GM18951 (cell line): Measurements from ENCODE around the gene DEGS2.

Experiments used
- POLR2A ChIP-seq: IDR thresholded peaks from 4 replicates; pipeline ENCODE4 v1.6.1; 2011; ENCODE audit warnings: mild to moderate bottlenecking; ENCODE audit not compliant: insufficient read length, insufficient read depth; ENCODE audit errors: extremely low read depth
- in situ Hi-C: fragments of 300-500 bp; cut with MboI; formaldehyde crosslinking; loops from one replicate; pipeline ENCODE4 v1.12.0; 2022; ENCODE audit warnings: low sequenced_read_pairs, mixed read lengths, inconsistent platforms; ENCODE audit not compliant: unreplicated experiment

Gene DEGS2

DNA sequence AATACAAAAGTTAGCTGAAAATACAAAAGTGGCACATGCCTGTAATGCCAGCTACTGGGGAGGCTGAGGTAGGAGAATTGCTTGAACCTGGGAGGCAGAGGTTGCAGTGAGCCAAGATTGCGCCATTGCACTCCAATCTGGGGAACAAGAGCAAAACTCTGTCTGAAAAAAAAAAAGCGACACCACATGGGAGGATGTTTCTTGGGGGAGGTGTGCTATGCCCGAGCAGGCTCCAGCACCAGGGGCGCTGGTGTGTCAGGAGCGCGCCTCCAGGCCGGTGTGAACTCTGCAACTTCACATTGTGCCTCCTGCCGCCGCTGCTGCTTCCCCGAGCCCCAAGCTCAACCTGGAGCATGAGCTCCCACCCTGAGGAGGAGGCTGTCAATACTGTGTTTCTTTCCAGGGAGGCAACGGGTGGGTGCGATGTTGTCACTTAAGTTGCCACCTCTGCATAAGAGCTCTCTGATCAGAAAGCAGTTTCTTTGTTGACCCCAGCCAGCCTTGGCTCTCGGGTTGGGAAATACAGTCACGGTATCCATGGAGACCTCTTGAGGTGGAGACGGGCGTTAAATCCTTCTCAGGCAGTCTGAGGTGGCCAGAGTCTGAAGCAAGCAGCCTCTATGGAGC, 18.9 kb downstream of the DEGS2 start:
- no peak for TF ChIP-seq POLR2A
- in situ Hi-C loops = no loop called here

- no peak for TF ChIP-seq POLR2A
- in situ Hi-C loops = no loop called here
These were observed 20.5 kb downstream of the DEGS2 start for GRCh38 chr14:100138955-100139354.

DNA sequence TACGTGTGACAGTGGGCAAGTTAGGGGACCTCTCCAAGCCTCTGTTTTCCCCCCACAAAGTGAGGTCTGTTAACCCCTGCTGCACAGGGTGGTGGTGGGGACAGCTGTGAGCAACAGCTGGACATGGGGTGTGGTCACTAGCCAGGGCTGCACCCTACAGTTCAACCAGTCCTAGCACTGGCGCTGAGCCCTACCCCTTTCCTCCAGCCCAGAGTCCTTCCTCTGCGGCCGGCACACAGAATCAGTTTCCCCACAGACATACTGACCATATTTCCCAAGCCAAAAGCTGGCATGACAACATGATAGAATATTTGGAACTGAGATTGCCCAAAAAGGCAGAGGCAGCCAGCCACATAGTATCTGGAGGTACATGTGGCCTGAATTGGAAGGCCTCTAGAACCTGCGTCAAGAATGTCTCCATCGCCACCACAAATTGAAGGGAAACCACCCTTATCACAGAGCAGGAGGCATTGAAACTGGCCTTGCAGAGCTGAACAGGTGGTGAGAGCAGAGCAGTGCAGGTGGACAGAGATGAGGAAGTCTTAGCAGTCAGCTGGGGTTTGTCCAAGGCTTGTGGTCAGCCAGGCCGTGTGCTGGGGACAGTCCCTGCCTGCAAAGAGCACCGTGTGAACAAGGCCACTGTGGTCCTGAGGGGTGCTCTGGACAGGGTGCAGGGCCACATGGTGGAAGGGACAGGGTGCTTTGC, 21.2 kb downstream of the DEGS2 start:
- in situ Hi-C loops = no loop called here
- no peak for TF ChIP-seq POLR2A

DNA sequence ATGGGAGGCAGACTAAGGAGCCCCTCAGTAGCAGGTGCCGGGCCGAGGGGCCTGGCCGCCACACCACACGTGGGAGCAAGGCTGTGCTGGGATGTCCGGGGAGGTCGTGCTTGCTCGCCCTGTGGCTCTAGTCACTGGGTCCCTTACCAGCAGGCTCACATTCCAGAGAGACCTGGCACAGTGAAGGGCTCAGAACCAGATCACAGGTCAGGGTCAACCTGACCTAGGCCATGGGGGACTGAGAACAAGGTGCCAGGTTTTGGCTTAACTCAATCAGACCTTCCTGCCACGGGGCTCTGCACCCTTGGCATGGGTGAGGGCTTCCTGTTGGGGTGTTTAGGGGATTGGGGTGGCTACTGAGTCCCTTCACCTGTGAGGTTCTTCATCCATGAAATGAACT, 22.3 kb downstream of the DEGS2 start:
- in situ Hi-C loops = no loop called here
- no peak for TF ChIP-seq POLR2A

- no peak for TF ChIP-seq POLR2A
- in situ Hi-C loops = no loop called here
These were observed 23.7 kb downstream of the DEGS2 start for GRCh38 chr14:100135784-100136183.

- in situ Hi-C loops = no loop called here
- TF ChIP-seq POLR2A = no peak
These were observed 24.4 kb downstream of the DEGS2 start for GRCh38 chr14:100135073-100135472.

DNA sequence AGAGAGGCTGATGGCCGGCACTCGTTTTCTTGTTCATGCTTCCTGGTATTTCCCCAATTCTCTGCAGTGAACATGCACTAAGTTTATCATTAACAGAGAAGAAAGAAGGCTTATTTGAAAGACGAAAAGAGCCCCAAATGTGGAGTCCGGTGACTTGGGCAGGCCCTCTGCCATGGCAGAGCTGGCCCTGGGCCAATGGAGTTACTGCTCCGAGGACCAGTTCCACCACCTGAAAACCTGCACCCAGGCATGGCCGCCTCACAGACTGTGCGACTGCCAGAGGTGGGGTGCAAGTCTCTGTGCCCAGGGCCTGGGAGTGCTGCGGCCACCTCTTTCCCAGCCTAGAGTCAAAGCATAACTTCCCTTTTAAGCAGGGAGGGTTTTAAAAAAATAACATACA, 24.9 kb downstream of the DEGS2 start:
- TF ChIP-seq POLR2A = no peak
- in situ Hi-C loops = no loop called here

DNA sequence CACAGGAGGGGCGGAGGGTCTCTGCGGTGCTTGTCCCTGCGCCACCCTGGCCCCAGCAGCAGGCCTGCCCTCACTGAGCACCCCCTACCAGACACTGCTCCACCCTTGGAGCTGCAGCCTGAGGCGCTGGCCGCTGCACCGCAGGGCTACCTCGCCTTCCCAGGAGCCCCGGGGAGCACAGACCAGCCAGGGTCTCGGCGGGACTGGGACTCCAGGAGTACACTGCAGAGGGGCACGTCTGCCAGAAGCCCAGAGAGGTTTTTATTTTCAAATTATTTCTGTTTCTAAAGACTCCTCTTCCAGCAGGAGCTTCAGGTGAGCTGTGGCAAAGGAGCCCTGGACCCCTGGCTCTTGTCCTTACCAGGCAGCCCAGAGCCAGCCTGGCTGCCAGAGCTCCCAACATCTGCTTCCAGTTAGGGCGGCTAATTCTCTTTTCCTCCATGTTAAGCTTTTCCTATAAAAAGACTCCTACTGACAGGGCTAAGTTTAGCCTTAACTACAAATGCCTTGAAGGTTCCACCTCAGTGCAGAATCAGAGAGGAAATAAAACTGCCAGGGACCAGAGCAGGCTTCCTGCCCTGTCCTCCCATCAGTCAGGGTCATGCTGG, 26.4 kb downstream of the DEGS2 start:
- no peak for TF ChIP-seq POLR2A
- in situ Hi-C loops = no loop called here

GRCh38 chr14:100132161-100132902, 27.1 kb downstream of the DEGS2 start:
- TF ChIP-seq POLR2A = no peak
- in situ Hi-C loops = no loop called here

- no peak for TF ChIP-seq POLR2A
- in situ Hi-C loops = no loop called here
These were observed 28.3 kb downstream of the DEGS2 start for GRCh38 chr14:100131181-100131580.

DNA sequence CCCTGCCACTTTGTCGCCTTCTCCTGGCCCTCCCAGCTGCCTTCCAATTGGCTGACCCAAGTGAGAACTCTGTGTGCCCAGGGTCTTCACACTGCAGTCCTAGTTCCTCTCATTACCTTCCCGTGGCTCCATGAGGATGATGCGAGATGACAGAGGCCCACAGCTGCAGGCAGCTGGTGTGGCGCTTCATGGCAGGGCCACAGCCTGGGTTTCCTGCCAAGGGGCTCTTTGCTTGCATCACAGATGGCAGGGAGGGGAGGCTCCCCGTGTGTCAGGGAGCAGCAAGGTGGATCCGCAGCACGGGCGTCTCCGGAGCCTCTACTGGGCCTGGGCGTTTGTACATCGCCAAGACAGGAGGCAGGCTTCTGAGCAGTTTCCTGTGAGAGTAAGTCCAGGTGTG, 28.9 kb downstream of the DEGS2 start:
- in situ Hi-C loops = no loop called here

DNA sequence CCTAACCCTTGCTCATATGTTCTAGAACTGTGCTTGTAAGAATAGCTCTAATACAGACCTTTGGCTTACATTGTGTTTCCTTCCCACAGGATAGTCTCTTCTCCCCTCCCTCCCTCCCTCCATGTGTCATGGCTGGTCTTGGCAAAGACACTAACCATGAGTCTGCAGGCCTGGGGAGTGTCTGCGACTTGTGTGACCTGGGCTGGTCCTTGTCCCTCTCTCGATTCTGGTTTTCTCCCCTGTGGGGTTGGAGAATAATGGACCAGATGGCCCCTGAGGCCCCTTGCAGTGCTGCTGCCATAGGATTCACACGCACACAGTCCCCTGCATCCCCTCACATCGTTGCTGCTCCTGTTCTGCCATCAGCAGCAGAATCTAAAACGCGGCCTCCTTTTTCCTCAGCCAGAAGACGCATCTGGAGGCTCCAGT, 30.3 kb downstream of the DEGS2 start:
- no peak for TF ChIP-seq POLR2A
- in situ Hi-C loops = no loop called here

More for the DNA sequence above, 28.9 kb downstream of the DEGS2 start:
- TF ChIP-seq POLR2A = no peak

- in situ Hi-C loops = no loop called here
- TF ChIP-seq POLR2A = no peak
These were observed 30.8 kb downstream of the DEGS2 start for GRCh38 chr14:100128688-100129087.
